HCT116 (cell line): ENCODE measurements around the gene FYCO1.

Source experiments
- CBX3 ChIP-seq: IDR thresholded peaks from 2 replicates; pipeline ENCODE4 v1.6.1; 2012; ENCODE audit warnings: low read depth
- CTCF ChIP-seq, 3 experiments: fragments of 200-600 bp in 1 of 3; sonication (generic) in 1 of 3; IDR thresholded peaks in 2 of 3; conservative IDR thresholded peaks in 1 of 3; 2 replicates each; pipeline ENCODE4 v1.5.1; 2012 to 2017; ENCODE audit warnings: low read depth in 2 of 3, low read length in 2 of 3, antibody characterized with exemption in 1 of 3, borderline replicate concordance in 1 of 3, control low read depth in 1 of 3, mild to moderate bottlenecking in 1 of 3, mixed read lengths in 1 of 3, mixed run types in 1 of 3, moderate library complexity in 1 of 3; ENCODE audit not compliant: insufficient read depth in 1 of 3
- EZH2 ChIP-seq: fragments of 200-600 bp; sonication (generic); IDR thresholded peaks from 2 replicates; pipeline ENCODE4 v1.6.1; 2017; ENCODE audit warnings: antibody characterized with exemption, mixed run types
- JUND ChIP-seq: IDR thresholded peaks from 2 replicates; pipeline ENCODE4 v1.6.1; 2012
- REST ChIP-seq: IDR thresholded peaks from 2 replicates; pipeline ENCODE4 v1.6.1; 2012; ENCODE audit warnings: low read depth
- TCF7L2 ChIP-seq: IDR thresholded peaks from 2 replicates; pipeline ENCODE4 v1.7.0; 2011; ENCODE audit warnings: borderline replicate concordance, inconsistent platforms; ENCODE audit not compliant: insufficient read depth, insufficient read length; ENCODE audit errors: extremely low read depth
- ZNF274 ChIP-seq: fragments of 200-500 bp; sonication (Bioruptor generic); IDR thresholded peaks from 2 replicates; pipeline ENCODE4 v1.6.1; 2014; ENCODE audit warnings: mild to moderate bottlenecking, low read depth, low read length, inconsistent platforms

- no peak for TF ChIP-seq CTCF (IDR thresholded peaks at IDR 0.05 in 2 of 3, conservative IDR thresholded peaks at IDR 0.05 in 1 of 3; ENCODE audit: borderline replicate concordance in 1 of 3, insufficient read depth in 1 of 3, low read depth in 2 of 3, low read length in 2 of 3)
- TF ChIP-seq TCF7L2 = no peak
- no peak for TF ChIP-seq ZNF274
- TF ChIP-seq EZH2 = no peak
- TF ChIP-seq REST = no peak
- TF ChIP-seq JUND = no peak
- no peak for TF ChIP-seq CBX3
Measured at GRCh38 chr3:45960289-45960688, 35.3 kb downstream of the FYCO1 start.
